Heart right ventricle (tissue), 16 donors: ENCODE measurements around the gene MYO1G. TPM values are rescaled to one million over a fixed set of nuclear protein-coding genes. Genes with fewer than 3 reads are reported as not detected.

Experiments used
- ATAC-seq, 8 donors: fragments of 200-7000 bp; cut with Tn5 transposase; one replicate each; pipeline ENCODE4 v1.9.1; 2020; ENCODE audit warnings: mild to moderate bottlenecking in 8 of 8, moderate library complexity in 8 of 8, moderate number of reproducible peaks in 1 of 8
- DNase-seq, 2 donors: peaks; one replicate each; pipeline ENCODE4 v3.0.0-alpha.2; 2020
- H3K27ac ChIP-seq, 10 donors: fragments of 200-600 bp; sonication (generic) in 2 of 10; one replicate each; pipeline versions ENCODE4 v1.5.0 to v1.8.0; 2020 to 2022; ENCODE audit warnings: mild to moderate bottlenecking in 3 of 10
- H3K27me3 ChIP-seq, 7 donors: fragments of 200-600 bp; one replicate each; pipeline ENCODE4 v1.8.0; 2021 to 2022; ENCODE audit warnings: mild to moderate bottlenecking in 2 of 7
- H3K36me3 ChIP-seq, 9 donors: fragments of 200-600 bp; sonication (generic) in 1 of 9; one replicate each; pipeline versions ENCODE4 v1.5.0 to v1.8.0; 2020 to 2022; ENCODE audit warnings: mild to moderate bottlenecking in 2 of 9
- H3K4me1 ChIP-seq, 9 donors: fragments of 200-600 bp; sonication (generic) in 1 of 9; one replicate each; pipeline versions ENCODE4 v1.5.0 to v1.8.0; 2020 to 2022; ENCODE audit warnings: mild to moderate bottlenecking in 4 of 9
- H3K4me3 ChIP-seq, 10 donors: fragments of 200-600 bp; sonication (generic) in 2 of 10; one replicate each; pipeline versions ENCODE4 v1.5.0 to v1.8.0; 2020 to 2022; ENCODE audit warnings: mild to moderate bottlenecking in 7 of 10, moderate library complexity in 2 of 10
- H3K9me3 ChIP-seq, 11 donors: fragments of 200-600 bp in 10 of 11; sonication (generic) in 2 of 11; one replicate each; pipeline versions ENCODE4 v1.5.0 to v1.8.0; 2013 to 2022; ENCODE audit warnings: mild to moderate bottlenecking in 2 of 11, control low read depth in 1 of 11, moderate library complexity in 1 of 11
- CTCF ChIP-seq, 9 donors: fragments of 200-600 bp; sonication (generic) in 2 of 9; IDR thresholded peaks; one replicate each; pipeline versions ENCODE4 v1.5.0 to v1.8.0; 2021 to 2022; ENCODE audit warnings: antibody characterized with exemption in 9 of 9, mild to moderate bottlenecking in 5 of 9, moderate library complexity in 1 of 9
- WGBS, 2 donors: extraction: QIAGEN DNeasy Blood & Tissue Kit; methylation state at CpG; one replicate each; pipeline ENCODE4 v1.1.7; 2013; ENCODE audit warnings: inconsistent platforms in 1 of 2; 5-methylcytosine and 5-hydroxymethylcytosine counted together
- intact Hi-C, 10 donors: fragments of 100-400 bp; cut with DNase I; formaldehyde crosslinking; loops; one replicate each; pipeline versions ENCODE4 v1.11.1 to v1.14.2; 2022
- polyA plus RNA-seq, 2 donors: library from polyadenylated mRNA; stranded (reverse); fragments of 200-250 nt; gene quantifications; one replicate each; pipeline ENCODE4 v1.2.3, GENCODE V29; 2013
- total RNA-seq, 10 donors: library from RNA; stranded (reverse); fragmentation: NEBNext Ultra II Directional in 3 of 10; extraction: Animal tissue kit (Norgen Biotek cat#: 25700) in 3 of 10; gene quantifications; one replicate each; pipeline versions ENCODE4 v1.2.1 to v1.2.4, GENCODE V29; 2021 to 2023
- donor health status: Arrhythmogenic right ventricular cardiomyopathy.
- donor health status: ischemic (EF 13 %, LVEDD 7.1; RV severe dilation, severe dysfunction).
- donor health status: healthy with polysubstance abuse.
- donor health status: DM: no; HTN: yes; CAD: no.
- donor health status: DM: no; HTN: no; CAD: no.
- donor health status: ischemic (EF 25% LVEDD 6.9; RV normal size, moderate dysfunction).
- donor health status: ischemic (EF 25% LVEDD 5.7; RV mildly dilated, moderate dysfunction).
- donor health status: healthy.
- donor health status: DM: yes; HTN: yes; CAD: no.
- donor health status: Ischemic cardiomyopathy.
- donor health status: ischemic (EF 35%, LVEDD 5.7; RV mildly dilated, moderate dysfunction).
- donor health status: nonischemic (EF 11% LVEDD 7.7; RV severe dilation, severe dysfunction).
- donor health status: DM: yes; HTN: yes; CAD: no.
- donor health status: PGD.
- donor health status: ischemic (EF 29% LVEDD 5.4; RV normal size, mild dysfunction).
- donor health status: nonischemic (EF 23%, LVEDD 6.1; RV moderate dilation, normal function).

MYO1G gene
- total and polyA plus RNA-seq, 12 donors, result 0.30 to 11.0 (median 0.70) TPM

- peaks cover 0 to 82% (median 0%) of the 10 kb centered on the region in 9 donors for H3K36me3 ChIP-seq
- no peak for ATAC-seq
- DNase-seq, result no peak
- no peak overlapping the region for H3K4me3 ChIP-seq
- no peak for TF ChIP-seq CTCF (IDR thresholded peaks at IDR 0.05)
- no peak overlapping the region for H3K27ac ChIP-seq
- no peaks in the 10 kb centered on the region for H3K27me3 ChIP-seq
- 83 to 87% methylated on average over 10 of the region's 10 CpGs for WGBS, 2 donors
- intact Hi-C loops, result loop anchor here in 5 of 10 donors (5.0 kb wide), 3 partner anchors 141 to 166 kb away; partner anchors contain the start of gene TBRG4 (in 1 of the 5)
- H3K9me3 ChIP-seq, result no peaks in the 10 kb centered on the region
- H3K4me1 ChIP-seq, result peaks cover 0 to 11% (median 0%) of the 10 kb centered on the region in 9 donors
Observed at GRCh38 chr7:44971188-44971901, 7.5 kb downstream of the MYO1G start.

DNA sequence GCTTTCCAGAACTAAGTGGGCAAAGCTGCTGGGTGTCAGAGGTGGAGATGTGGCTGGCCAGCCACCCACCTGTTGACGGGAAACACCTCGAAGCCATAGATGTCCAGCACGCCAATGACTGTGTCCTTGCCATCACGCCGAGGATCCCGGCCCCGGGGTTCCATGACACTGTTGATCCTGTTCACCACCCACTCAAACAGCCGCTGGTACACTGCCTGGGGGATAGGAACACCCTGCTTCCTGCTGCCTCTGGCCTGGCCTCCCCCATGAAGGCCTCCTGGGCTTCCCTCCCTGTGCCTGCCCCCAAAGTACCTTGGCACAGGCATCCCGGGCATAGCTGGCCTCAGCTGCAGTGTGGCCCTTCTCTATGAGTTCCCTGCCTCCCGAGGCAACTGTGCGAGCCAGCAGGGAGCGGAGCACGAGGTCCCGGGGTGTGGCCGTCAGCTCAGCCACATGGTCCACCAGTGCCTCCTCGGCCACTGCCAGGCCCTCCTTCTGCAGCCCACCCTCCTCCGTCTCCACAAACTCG, 8.2 kb downstream of the MYO1G start:
- WGBS, 2 donors, result 87 to 92% methylated on average over 18 of the region's 18 CpGs
- ATAC-seq (no peak), DNase-seq (no peak)
- no peak overlapping the region for H3K27ac ChIP-seq
- intact Hi-C loops, result loop anchor here in 5 of 10 donors (5.0 kb wide), 3 partner anchors 142 to 167 kb away; partner anchors contain the start of gene TBRG4 (in 1 of the 5)
- no peak for TF ChIP-seq CTCF (IDR thresholded peaks at IDR 0.05)
- peaks cover 0 to 82% (median 0%) of the 10 kb centered on the region in 9 donors for H3K36me3 ChIP-seq
- no peak overlapping the region for H3K4me3 ChIP-seq
- peaks cover 0 to 4% (median 0%) of the 10 kb centered on the region in 9 donors for H3K4me1 ChIP-seq
- no peaks in the 10 kb centered on the region for H3K27me3 ChIP-seq
- H3K9me3 ChIP-seq, result no peaks in the 10 kb centered on the region

GRCh38 chr7:44969701-44970522, 8.9 kb downstream of the MYO1G start:
- Histone ChIP-seq H3K9me3 (no peaks in the 10 kb centered on the region), H3K4me3 (no peak overlapping the region), H3K36me3 (peaks cover 0 to 82% (median 0%) of the 10 kb centered on the region in 9 donors), H3K4me1 (peaks cover 0 to 4% (median 0%) of the 10 kb centered on the region in 9 donors), H3K27ac (no peak overlapping the region), H3K27me3 (no peaks in the 10 kb centered on the region)
- TF ChIP-seq CTCF (IDR thresholded peaks at IDR 0.05), result no peak
- ATAC-seq (no peak), DNase-seq (no peak)
- intact Hi-C loops, result loop anchor here in 5 of 10 donors (5.0 kb wide), 3 partner anchors 142 to 167 kb away; partner anchors contain the start of gene TBRG4 (in 1 of the 5)
- 81 to 84% methylated on average over 21 of the region's 21 CpGs for WGBS, 2 donors

GRCh38 chr7:44969049-44969700, 9.6 kb downstream of the MYO1G start:
- no peak for ATAC-seq
- 92 to 94% methylated on average over 11 of the region's 11 CpGs for WGBS, 2 donors
- H3K9me3 ChIP-seq, result no peaks in the 10 kb centered on the region
- peaks cover 0 to 4% (median 0%) of the 10 kb centered on the region in 9 donors for H3K4me1 ChIP-seq
- TF ChIP-seq CTCF (IDR thresholded peaks at IDR 0.05), result no peak
- peaks cover 0 to 5% (median 0%) of the 10 kb centered on the region in 7 donors for H3K27me3 ChIP-seq
- peaks cover 0 to 80% (median 0%) of the 10 kb centered on the region in 9 donors for H3K36me3 ChIP-seq
- DNase-seq, result no peak
- no peak overlapping the region for H3K4me3 ChIP-seq
- H3K27ac ChIP-seq, result no peak overlapping the region
- intact Hi-C loops, result no loop called here
